ENCODE measurements around the gene APCDD1. TPM values are rescaled to one million over a fixed set of nuclear protein-coding genes. Genes with fewer than 3 reads are reported as not detected.

APCDD1 gene
- total and polyA plus RNA-seq, 2 of the 8 experiments (the other 6 are each of a cell fraction or from before 2014, with no cell fraction given): 2.6 to 3.6 TPM

- Histone ChIP-seq H4K91ac (replicated peaks; ENCODE audit: insufficient read length, low read length) (no peak overlapping the region), H3K79me1 (ENCODE audit: low read depth, low read length) (no peaks in the 10 kb centered on the region), H3K56ac (replicated peaks; ENCODE audit: insufficient read length, low read depth, low read length) (no peak overlapping the region), H2BK15ac (ENCODE audit: low read length) (no peak overlapping the region), H2BK12ac (ENCODE audit: low read depth, low read length) (no peak overlapping the region), H3K18ac (ENCODE audit: extremely low read depth, low read length) (no peak overlapping the region), H3K4me3 (ENCODE audit: extremely low read depth in 1 of 4, insufficient read depth in 2 of 4, low read depth in 3 of 4, low read length in 4 of 4) (no peak overlapping the region), H3K4me2 (ENCODE audit: insufficient read depth in 1 of 2, low read depth in 2 of 2, low read length in 2 of 2) (no peak overlapping the region), H3K4ac (replicated peaks; ENCODE audit: insufficient read length, low read depth, low read length) (no peak overlapping the region), H3K9me3 (ENCODE audit: insufficient read depth in 2 of 2, low read depth in 1 of 2, low read length in 1 of 2) (no peaks in the 10 kb centered on the region), H3K4me1 (replicated peaks in 1 of 4; ENCODE audit: control insufficient read depth in 3 of 4, insufficient read depth in 4 of 4, low read length in 3 of 4) (peaks cover 1 to 8% (median 3%) of the 10 kb centered on the region in 4 experiments; a peak in 5 of 7 replicates), H2AFZ (ENCODE audit: low read length) (no peak overlapping the region), H4K20me1 (replicated peaks in 1 of 2; ENCODE audit: control insufficient read depth in 1 of 2, insufficient read depth in 2 of 2, low read length in 2 of 2) (no peaks in the 10 kb centered on the region), H3K36me3 (ENCODE audit: control insufficient read depth in 2 of 4, insufficient read depth in 4 of 4, low read length in 3 of 4) (no peaks in the 10 kb centered on the region), H3K27ac (ENCODE audit: low read depth, low read length) (no peak overlapping the region), H3K79me2 (ENCODE audit: control insufficient read depth in 1 of 2, insufficient read depth in 2 of 2, low read length in 2 of 2) (no peaks in the 10 kb centered on the region), H3K27me3 (replicated peaks in 1 of 4; ENCODE audit: control insufficient read depth in 3 of 4, extremely low read depth in 1 of 4, insufficient read depth in 3 of 4, low read length in 3 of 4) (peaks cover 7 to 21% (median 15%) of the 10 kb centered on the region in 4 experiments), H3K14ac (ENCODE audit: insufficient read length) (no peak overlapping the region), H2BK5ac (ENCODE audit: low read depth, low read length) (no peak overlapping the region; the same call in 1 of the 2 replicates), H2BK120ac (replicated peaks; ENCODE audit: low read depth, low read length) (no peak overlapping the region), H2AK5ac (ENCODE audit: low read depth, low read length) (no peak overlapping the region; the same call in 1 of the 2 replicates), H4K8ac (ENCODE audit: extremely low read depth, insufficient read depth, low read length) (no peak overlapping the region), H3K9ac (replicated peaks in 1 of 4; ENCODE audit: extremely low read depth in 1 of 4, low read depth in 3 of 4, low read length in 3 of 4) (no peak overlapping the region), H2BK20ac (ENCODE audit: low read length) (no peak overlapping the region), H4K5ac (ENCODE audit: insufficient read length, low read depth, low read length) (no peak overlapping the region), H3K23me2 (ENCODE audit: low read depth, low read length) (no peaks in the 10 kb centered on the region), H3K23ac (ENCODE audit: insufficient read length) (no peak overlapping the region)
- WGBS, 2 experiments (ENCODE audit: extremely low coverage in 1 of 2, insufficient coverage in 1 of 2, insufficient read length in 1 of 2, insufficient replicate concordance in 2 of 2, low coverage in 1 of 2, low lambda C conversion rate in 2 of 2, missing lambda C conversion rate in 1 of 2): 84% methylated on average over 10 of the region's 11 CpGs; no CpG with 5 or more reads in 1 of the 2 experiments
- TF ChIP-seq RAD21 (IDR thresholded peaks at IDR 0.05 in 1 of 2, conservative IDR thresholded peaks at IDR 0.05 in 1 of 2; ENCODE audit: low read depth in 2 of 2, low read length in 2 of 2) (peak in 1 of 2 experiments; percentile 19; a peak in 2 of 4 replicates), CTCF (IDR thresholded peaks at IDR 0.05; ENCODE audit: control extremely low read depth in 1 of 3, insufficient read depth in 1 of 3, low read depth in 1 of 3, low read length in 3 of 3) (peak; percentile 15 to 43 (median 25); a peak in 2 of 4 replicates), MAX (IDR thresholded peaks at IDR 0.05) (0 out of 2 replicates have a peak, but pooled peaks have one; percentile 34), ATF3 (IDR thresholded peaks at IDR 0.05; ENCODE audit: insufficient read depth, low read depth, low read length) (no peak)
- FAIRE-seq (no peak), DNase-seq (ENCODE audit: low read depth in 1 of 2, low spot score in 2 of 2) (no peak)
- POLR2A ChIA-PET (ENCODE audit: partially characterized antibody): no interaction called here
- CTCF ChIA-PET (ENCODE audit: partially characterized antibody): interaction anchor here (0.6 to 2.8 kb wide), 13 partner anchors 9 to 532 kb away, joined by 3 to 20 read pairs (median 3); no protein-coding TSS in a partner anchor
Measured at GRCh38 chr18:10482363-10482984, 28.0 kb downstream of the APCDD1 start.

All from H1 (cell line).